VCaP (cell line): ENCODE data around the gene ABR.

Experiments
- H3K27ac ChIP-seq: fragments of 450-650 bp; 2 replicates; pipeline ENCODE4 v1.5.1; 2017
- CTCF ChIP-seq: fragments of 450-650 bp; conservative IDR thresholded peaks from 2 replicates; pipeline ENCODE4 v1.5.1; 2017; ENCODE audit warnings: mild to moderate bottlenecking, moderate library complexity

The ABR gene

DNA sequence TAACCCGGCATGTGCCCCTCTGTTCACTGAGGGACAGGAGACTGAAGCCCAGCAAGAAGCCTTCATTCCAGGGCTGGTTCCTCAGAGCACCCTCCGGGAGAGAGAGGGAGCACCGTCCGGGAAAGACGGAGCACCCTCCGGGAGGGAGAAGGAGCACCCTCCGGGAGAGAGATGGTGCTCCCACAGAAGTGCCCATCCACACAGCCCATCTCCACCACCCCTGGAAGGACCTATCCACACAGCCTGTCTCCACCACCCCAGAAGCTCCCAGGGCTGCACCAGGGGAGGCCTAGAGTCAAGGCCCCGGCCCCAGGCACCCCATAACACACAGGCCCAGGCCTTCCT lies 88.6 kb downstream of the ABR start:
- no peak for TF ChIP-seq CTCF
- peak overlapping the region; percentile 100; the same call in 1 of the 2 replicates for H3K27ac ChIP-seq

GRCh38 chr17:1090465-1091189 lies 89.2 kb downstream of the ABR start:
- peak overlapping the region; percentile 100 for H3K27ac ChIP-seq
- no peak for TF ChIP-seq CTCF

DNA sequence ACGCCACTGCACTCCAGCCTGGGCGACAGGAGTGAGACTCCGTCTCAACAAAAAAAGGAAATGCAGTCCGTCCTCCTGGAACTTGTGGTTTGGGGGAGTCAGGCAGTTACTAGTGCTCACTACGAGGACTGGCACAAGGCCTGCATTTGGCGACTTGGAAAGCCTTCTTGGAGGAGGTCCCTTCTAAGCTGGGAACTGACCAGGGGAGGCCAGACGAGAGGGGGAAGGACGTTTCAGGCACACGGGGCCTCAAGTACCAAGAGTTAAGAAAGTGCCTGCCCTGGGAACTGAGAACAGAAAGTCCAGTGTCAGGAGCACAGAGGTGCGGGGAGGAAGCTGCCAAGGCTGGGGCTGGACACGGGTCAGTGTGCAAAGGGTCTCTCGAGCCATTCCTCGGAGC lies 89.9 kb downstream of the ABR start:
- no peak for TF ChIP-seq CTCF
- H3K27ac ChIP-seq, result peak overlapping the region; percentile 100

DNA sequence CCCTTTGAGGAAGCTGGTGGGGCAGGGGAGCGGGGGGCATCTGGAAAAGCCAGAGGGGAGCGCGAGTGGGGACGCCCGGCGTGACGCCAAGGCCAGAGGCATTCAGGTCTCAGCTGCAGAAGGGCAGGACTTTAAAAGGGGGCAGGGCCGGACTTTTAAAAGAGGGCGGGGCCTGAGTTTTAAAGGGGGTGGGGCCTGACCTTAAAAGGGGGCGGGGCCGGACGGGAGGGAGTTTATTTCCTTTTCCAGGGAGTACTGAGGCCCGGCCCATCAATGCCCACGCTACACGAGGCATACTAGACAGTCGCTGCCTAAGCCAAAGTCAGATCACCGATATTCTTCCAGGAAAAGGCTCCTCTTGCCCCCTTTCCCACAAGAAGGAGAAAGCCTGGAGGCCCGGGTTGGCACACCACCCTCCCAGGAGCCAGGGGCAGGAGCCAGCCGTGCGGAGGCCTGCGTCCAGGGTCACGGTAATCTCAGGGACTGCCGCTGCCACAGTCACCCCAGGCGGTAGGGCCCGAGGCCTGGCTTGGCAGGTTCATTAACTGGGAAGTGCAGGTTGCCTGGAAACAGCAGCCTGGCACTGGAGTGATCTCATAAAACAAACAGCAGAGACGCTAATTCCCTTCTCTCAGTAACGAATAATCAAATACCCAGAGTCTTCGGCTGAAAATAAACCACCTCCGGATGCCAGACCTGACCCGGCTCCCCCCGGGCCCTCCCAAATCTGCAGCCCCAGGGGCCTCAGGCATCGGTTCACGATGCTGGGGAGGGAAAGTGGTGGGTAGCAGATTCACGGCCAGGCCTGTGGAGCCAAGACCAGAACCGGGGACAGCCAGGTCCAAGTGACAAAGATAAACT lies 92.2 kb downstream of the ABR start:
- no peak for TF ChIP-seq CTCF
- peak overlapping the region; percentile 100 for H3K27ac ChIP-seq

GRCh38 chr17:1083451-1084187 lies 96.2 kb downstream of the ABR start:
- peak overlapping the region; percentile 82 for H3K27ac ChIP-seq
- no peak for TF ChIP-seq CTCF

DNA sequence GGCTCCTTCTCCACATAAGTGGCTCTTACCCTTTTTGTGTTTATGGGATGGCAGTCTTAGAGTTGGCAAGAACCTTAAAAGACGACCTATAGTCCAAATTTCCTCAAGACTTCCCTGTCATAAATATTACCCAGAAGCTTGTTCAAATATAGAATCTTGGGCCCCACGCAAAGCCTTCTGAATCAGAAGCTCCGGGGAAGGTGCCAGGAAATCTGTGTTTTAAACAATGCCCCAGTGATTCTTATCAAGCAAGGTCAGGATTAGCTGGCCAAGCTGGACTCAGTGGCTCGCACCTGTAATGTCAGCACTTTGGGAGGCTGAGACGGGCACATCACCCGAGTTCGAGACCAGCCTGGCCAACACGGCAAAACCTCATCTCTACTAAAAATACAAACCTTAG lies 97.2 kb downstream of the ABR start:
- H3K27ac ChIP-seq, result peak overlapping the region; percentile 82
- TF ChIP-seq CTCF, result no peak
